Thymus (tissue), 11 donors: ENCODE results near the gene PSME2. TPM values are rescaled to one million over a fixed set of nuclear protein-coding genes. Genes with fewer than 3 reads are reported as not detected.

Source experiments
- DNase-seq, 9 donors: peaks; one replicate each; pipeline ENCODE4 v3.0.0-alpha.2; 2013; ENCODE audit warnings: low spot score in 9 of 9, low read depth in 6 of 9, missing footprints in 1 of 9
- H3K27ac ChIP-seq, 2 donors: one replicate each; pipeline ENCODE4 v1.5.1; 2013; ENCODE audit warnings: control low read depth in 1 of 2, low read depth in 1 of 2, low read length in 1 of 2, mild to moderate bottlenecking in 1 of 2, moderate library complexity in 1 of 2
- H3K27me3 ChIP-seq, 2 donors: one replicate each; pipeline ENCODE4 v1.5.1; 2013; ENCODE audit warnings: low read length in 1 of 2; ENCODE audit not compliant: control insufficient read depth in 2 of 2, insufficient read depth in 1 of 2
- H3K36me3 ChIP-seq, 2 donors: one replicate each; pipeline ENCODE4 v1.5.1; 2013; ENCODE audit warnings: low read length in 1 of 2, mild to moderate bottlenecking in 1 of 2, moderate library complexity in 1 of 2; ENCODE audit not compliant: control insufficient read depth in 2 of 2, insufficient read depth in 2 of 2
- H3K4me1 ChIP-seq, 2 donors: one replicate each; pipeline ENCODE4 v1.5.1; 2013; ENCODE audit warnings: low read length in 2 of 2; ENCODE audit not compliant: control insufficient read depth in 2 of 2, insufficient read depth in 2 of 2
- H3K4me3 ChIP-seq, 2 donors: one replicate each; pipeline ENCODE4 v1.5.1; 2013; ENCODE audit warnings: low read length in 2 of 2, control low read depth in 1 of 2, mild to moderate bottlenecking in 1 of 2
- H3K9me3 ChIP-seq, 2 donors: one replicate each; pipeline ENCODE4 v1.5.1; 2013; ENCODE audit warnings: low read length in 1 of 2, mild to moderate bottlenecking in 1 of 2; ENCODE audit not compliant: control insufficient read depth in 2 of 2, insufficient read depth in 1 of 2
- WGBS: extraction: QIAGEN DNeasy Blood & Tissue Kit; methylation state at CpG from one replicate; pipeline ENCODE4 v1.1.7; 2013; 5-methylcytosine and 5-hydroxymethylcytosine counted together
- polyA plus RNA-seq: library from polyadenylated mRNA; stranded (reverse); fragments of 200-250 nt; gene quantifications from one replicate; pipeline ENCODE4 v1.2.3, GENCODE V29; 2013
- total RNA-seq: library from RNA; stranded (reverse); fragments of 120-200 nt; gene quantifications from one replicate; pipeline ENCODE4 v1.2.4, GENCODE V29; 2013
- donor health status: healthy.

Gene PSME2
- total and polyA plus RNA-seq, 2 donors: 387 to 420 TPM

DNA sequence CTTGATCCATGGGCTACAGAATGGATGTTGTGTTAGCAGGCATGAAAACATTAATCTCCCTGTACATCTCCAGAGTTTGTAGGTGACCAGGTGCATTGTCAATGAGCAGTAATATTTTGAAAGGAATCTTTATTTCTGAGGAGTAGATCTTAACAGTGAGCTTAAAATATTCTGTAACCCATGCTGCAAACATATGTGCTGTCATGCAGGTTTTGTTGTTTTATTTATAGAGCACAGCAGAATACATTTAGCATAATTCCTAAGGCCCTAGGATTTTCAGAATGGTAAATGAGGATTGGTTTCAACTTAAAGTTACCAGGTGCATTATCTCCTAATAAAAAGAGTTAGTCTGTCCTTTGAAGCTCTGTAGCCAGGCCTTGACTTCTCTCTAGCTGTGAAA is 19.5 kb downstream of the PSME2 start:
- no peaks in the 10 kb centered on the region for H3K27me3 ChIP-seq
- H3K4me3 ChIP-seq: no peak overlapping the region
- H3K9me3 ChIP-seq: no peaks in the 10 kb centered on the region
- DNase-seq: no peak
- H3K27ac ChIP-seq: no peak overlapping the region
- peaks cover 21% of the 10 kb centered on the region in 2 donors for H3K36me3 ChIP-seq
- peaks cover 6 to 35% of the 10 kb centered on the region in 2 donors for H3K4me1 ChIP-seq

- H3K27me3 ChIP-seq: no peaks in the 10 kb centered on the region
- DNase-seq: no peak
- 95% methylated on average over 9 of the region's 9 CpGs for WGBS
- H3K36me3 ChIP-seq: peaks cover 50% of the 10 kb centered on the region in 2 donors
- H3K4me3 ChIP-seq: no peak overlapping the region
- no peaks in the 10 kb centered on the region for H3K9me3 ChIP-seq
- H3K4me1 ChIP-seq: peaks cover 5 to 31% of the 10 kb centered on the region in 2 donors
- H3K27ac ChIP-seq: peak overlapping the region in 1 of 2 donors; percentile 56
Observed at GRCh38 chr14:24123424-24124417, 22.7 kb downstream of the PSME2 start.

DNA sequence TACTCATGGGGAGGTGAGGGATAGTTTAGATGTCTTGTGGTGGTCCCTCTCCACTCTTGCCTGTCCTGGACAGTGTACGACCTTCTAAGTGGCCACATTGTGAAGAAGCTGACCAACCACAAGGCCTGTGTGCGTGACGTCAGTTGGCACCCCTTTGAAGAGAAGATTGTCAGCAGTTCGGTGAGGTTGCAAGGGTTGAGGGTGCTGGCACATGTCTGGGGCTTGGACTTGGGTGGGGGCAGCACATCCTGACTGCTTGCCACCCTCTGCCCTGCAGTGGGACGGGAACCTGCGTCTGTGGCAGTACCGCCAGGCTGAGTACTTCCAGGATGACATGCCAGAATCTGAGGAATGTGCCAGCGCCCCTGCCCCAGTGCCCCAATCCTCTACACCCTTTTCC is 23.5 kb downstream of the PSME2 start:
- Histone ChIP-seq H3K36me3 (peaks cover 58 to 59% of the 10 kb centered on the region in 2 donors), H3K27ac (peak overlapping the region; percentile 54 to 80), H3K27me3 (no peaks in the 10 kb centered on the region), H3K4me3 (no peak overlapping the region), H3K4me1 (peaks cover 5 to 31% of the 10 kb centered on the region in 2 donors), H3K9me3 (no peaks in the 10 kb centered on the region)
- 96% methylated on average over 8 of the region's 8 CpGs for WGBS
- DNase-seq: no peak

- H3K4me1 ChIP-seq: peaks cover 6 to 31% of the 10 kb centered on the region in 2 donors
- no peak overlapping the region for H3K4me3 ChIP-seq
- H3K36me3 ChIP-seq: peaks cover 61 to 63% of the 10 kb centered on the region in 2 donors
- no peaks in the 10 kb centered on the region for H3K27me3 ChIP-seq
- peak overlapping the region in 1 of 2 donors; percentile 80 for H3K27ac ChIP-seq
- no peaks in the 10 kb centered on the region for H3K9me3 ChIP-seq
- peak in 1 of 9 donors; percentile 63 for DNase-seq
- WGBS: 67% methylated on average over 4 of the region's 4 CpGs
Observed at GRCh38 chr14:24122416-24122815, 24.0 kb downstream of the PSME2 start.

DNA sequence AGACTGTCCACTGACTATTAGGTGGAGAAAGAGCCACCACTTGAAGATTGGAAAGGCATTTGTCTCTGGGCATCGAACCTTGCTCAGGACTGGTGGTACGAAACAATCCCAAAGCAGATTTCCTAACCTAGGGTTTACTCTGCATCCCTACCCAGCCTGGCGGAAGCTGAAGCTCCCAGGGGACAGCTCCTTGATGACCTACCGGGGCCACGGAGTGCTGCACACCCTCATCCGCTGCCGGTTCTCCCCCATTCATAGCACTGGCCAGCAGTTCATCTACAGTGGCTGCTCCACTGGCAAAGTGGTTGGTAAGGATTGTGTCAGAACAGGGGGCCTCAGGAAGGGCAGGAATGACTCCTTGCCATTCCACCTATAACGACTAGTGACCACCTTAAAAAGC is 25.2 kb downstream of the PSME2 start:
- Histone ChIP-seq H3K36me3 (peaks cover 65 to 71% of the 10 kb centered on the region in 2 donors), H3K27ac (no peak overlapping the region), H3K4me3 (no peak overlapping the region), H3K27me3 (no peaks in the 10 kb centered on the region), H3K4me1 (peaks cover 16 to 38% of the 10 kb centered on the region in 2 donors), H3K9me3 (no peaks in the 10 kb centered on the region)
- 97% methylated on average over 8 of the region's 8 CpGs for WGBS
- DNase-seq: no peak

DNA sequence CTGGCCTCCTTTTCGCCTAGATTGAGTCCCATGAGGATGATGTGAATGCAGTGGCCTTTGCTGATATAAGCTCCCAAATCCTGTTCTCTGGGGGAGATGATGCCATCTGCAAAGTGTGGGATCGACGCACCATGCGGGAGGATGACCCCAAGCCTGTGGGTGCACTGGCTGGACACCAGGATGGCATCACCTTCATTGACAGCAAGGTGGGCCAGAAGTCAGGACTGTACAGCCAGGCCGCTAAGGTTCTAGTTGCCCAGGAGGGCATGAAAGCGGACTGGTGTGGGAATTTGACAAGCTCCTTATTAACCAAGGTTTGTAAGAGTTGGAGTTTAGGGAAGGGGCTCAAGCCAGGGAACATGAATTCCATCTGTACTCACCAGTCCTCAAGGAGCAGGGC is 26.7 kb downstream of the PSME2 start:
- Histone ChIP-seq H3K36me3 (peaks cover 65 to 71% of the 10 kb centered on the region in 2 donors), H3K4me3 (no peak overlapping the region), H3K4me1 (peaks cover 24 to 47% of the 10 kb centered on the region in 2 donors), H3K27me3 (no peaks in the 10 kb centered on the region), H3K9me3 (no peaks in the 10 kb centered on the region), H3K27ac (no peak overlapping the region)
- 97% methylated on average over 6 of the region's 6 CpGs for WGBS
- no peak for DNase-seq

- Histone ChIP-seq H3K4me3 (no peak overlapping the region), H3K9me3 (no peaks in the 10 kb centered on the region), H3K4me1 (peaks cover 27 to 35% of the 10 kb centered on the region in 2 donors), H3K27ac (no peak overlapping the region), H3K36me3 (peaks cover 44 to 51% of the 10 kb centered on the region in 2 donors), H3K27me3 (no peaks in the 10 kb centered on the region)
- 96% methylated on average over 6 of the region's 6 CpGs for WGBS
- no peak for DNase-seq
Observed at GRCh38 chr14:24117179-24117578, 29.2 kb downstream of the PSME2 start.

DNA sequence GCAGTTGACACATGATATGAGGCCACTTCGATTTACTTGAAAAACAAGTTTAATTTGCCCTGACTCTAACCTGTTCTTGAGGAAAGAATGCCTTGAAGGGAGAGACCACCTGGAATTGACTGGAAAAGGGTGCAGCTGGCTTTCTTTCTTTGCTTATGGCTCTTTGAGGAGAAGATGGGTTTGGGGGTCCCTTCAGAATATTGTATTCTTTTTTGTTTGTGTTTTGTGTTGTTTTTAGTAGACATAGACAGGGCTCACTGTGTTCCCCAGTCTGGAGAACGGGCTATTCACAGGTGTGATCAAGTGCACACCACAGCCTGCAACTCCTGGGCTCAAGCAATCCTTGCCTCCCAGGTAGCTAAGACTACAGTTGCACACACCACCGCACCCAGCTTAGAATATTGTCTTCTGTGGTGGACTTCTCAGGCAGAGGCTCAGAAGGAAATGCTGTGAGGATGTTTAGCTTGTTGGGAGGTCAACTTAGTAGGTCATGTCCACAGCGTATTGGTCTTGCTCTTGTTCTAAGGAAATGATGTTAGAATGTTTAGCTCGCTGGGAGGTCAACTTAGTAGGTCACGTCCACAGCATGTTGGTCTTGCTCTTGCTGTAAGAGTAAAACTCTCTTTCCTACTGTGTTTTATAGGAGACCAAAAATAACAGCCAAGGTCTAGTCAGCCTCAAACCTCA is 30.1 kb downstream of the PSME2 start:
- Histone ChIP-seq H3K9me3 (no peaks in the 10 kb centered on the region), H3K27ac (no peak overlapping the region), H3K36me3 (peaks cover 37 to 43% of the 10 kb centered on the region in 2 donors), H3K4me3 (peak overlapping the region; percentile 74 to 93), H3K4me1 (peaks cover 23 to 26% of the 10 kb centered on the region in 2 donors), H3K27me3 (no peaks in the 10 kb centered on the region)
- DNase-seq: no peak
- 97% methylated on average over 6 of the region's 6 CpGs for WGBS
